GM21515 (cell line): Measurements from ENCODE around the gene HSPB8.
"Not testable (repeated sequence)": the region's sequence is repeated elsewhere in the genome, so short reads cannot be mapped to it uniquely, and the experiment has no call there.

Experiments
- ATAC-seq: cut with Tn5 transposase; IDR thresholded peaks from one replicate; pipeline ENCODE4 v1.9.1; 2021; ENCODE audit not compliant: unreplicated experiment

Gene HSPB8

GRCh38 chr12:119204671-119205285 lies 26.0 kb downstream of the HSPB8 start:
- ATAC-seq, result no peak

GRCh38 chr12:119206348-119207062 lies 27.8 kb downstream of the HSPB8 start:
- no peak for ATAC-seq

GRCh38 chr12:119207063-119207560 lies 28.4 kb downstream of the HSPB8 start:
- ATAC-seq, result no peak

GRCh38 chr12:119208626-119209061 lies 29.9 kb downstream of the HSPB8 start:
- ATAC-seq, result no peak

GRCh38 chr12:119211884-119212283 lies 33.2 kb downstream of the HSPB8 start:
- ATAC-seq, result no peak

GRCh38 chr12:119216084-119216483 lies 37.4 kb downstream of the HSPB8 start:
- ATAC-seq, result no peak

- not testable (repeated sequence) for ATAC-seq
Observed at GRCh38 chr12:119218875-119219274, 40.1 kb downstream of the HSPB8 start.

GRCh38 chr12:119222222-119222951 lies 43.7 kb downstream of the HSPB8 start:
- no peak for ATAC-seq

GRCh38 chr12:119225454-119225853 lies 46.7 kb downstream of the HSPB8 start:
- ATAC-seq, result no peak

GRCh38 chr12:119227292-119227691 lies 48.6 kb downstream of the HSPB8 start:
- ATAC-seq, result no peak

GRCh38 chr12:119229205-119229604 lies 50.5 kb downstream of the HSPB8 start:
- ATAC-seq, result no peak

- no peak for ATAC-seq
Observed at GRCh38 chr12:119229837-119230236, 51.1 kb downstream of the HSPB8 start.

- ATAC-seq, result no peak
Observed at GRCh38 chr12:119230807-119231206, 52.1 kb downstream of the HSPB8 start.

- no peak for ATAC-seq
Observed at GRCh38 chr12:119231774-119232173, 53.0 kb downstream of the HSPB8 start.

GRCh38 chr12:119235197-119235751 lies 56.5 kb downstream of the HSPB8 start:
- ATAC-seq, result no peak

- ATAC-seq, result no peak
Observed at GRCh38 chr12:119236372-119236771, 57.6 kb downstream of the HSPB8 start.

GRCh38 chr12:119239040-119239439 lies 60.3 kb downstream of the HSPB8 start:
- ATAC-seq, result no peak

GRCh38 chr12:119241049-119241448 lies 62.3 kb downstream of the HSPB8 start:
- no peak for ATAC-seq

- no peak for ATAC-seq
Observed at GRCh38 chr12:119241580-119242169, 62.9 kb downstream of the HSPB8 start.
